GM12891 (cell line): Measurements from ENCODE around the gene CSRP3. TPM values are rescaled to one million over a fixed set of nuclear protein-coding genes. Genes with fewer than 3 reads are reported as not detected.

ENCODE experiments used
- DNase-seq: peaks from one replicate; pipeline ENCODE4 v3.0.0; 2011; ENCODE audit warnings: low spot score; ENCODE audit not compliant: insufficient read length
- FAIRE-seq: peaks from 2 replicates; lab custom pipeline; 2011; peaks lifted over from hg19 to GRCh38; lab: Jason Lieb, UNC
- PAX5 ChIP-seq: IDR thresholded peaks from 2 replicates; pipeline ENCODE4 v1.6.1; 2011; ENCODE audit warnings: low read length, moderate library complexity, mild to moderate bottlenecking; ENCODE audit not compliant: insufficient read depth, severe bottlenecking
- POLR2A ChIP-seq: IDR thresholded peaks from 2 replicates; pipeline ENCODE4 v1.6.1; 2011; ENCODE audit warnings: low read depth, low read length, control low read depth
- POLR2AphosphoS5 ChIP-seq: IDR thresholded peaks from 2 replicates; pipeline ENCODE4 v1.6.1; 2011; ENCODE audit warnings: low read depth, low read length, control low read depth
- POU2F2 ChIP-seq: IDR thresholded peaks from 2 replicates; pipeline ENCODE4 v1.6.1; 2011; ENCODE audit warnings: low read depth, mild to moderate bottlenecking, control low read depth, low read length, moderate library complexity
- SPI1 ChIP-seq: IDR thresholded peaks from 2 replicates; pipeline ENCODE4 v1.6.1; 2011; ENCODE audit warnings: low read depth, low read length, control low read depth
- TAF1 ChIP-seq: IDR thresholded peaks from 2 replicates; pipeline ENCODE4 v1.6.1; 2011; ENCODE audit warnings: low read depth, low read length, control low read depth
- polyA plus RNA-seq: library from polyadenylated mRNA; unstranded; fragments of >200 nt; gene quantifications from one replicate; pipeline ENCODE4 v1.2.1, GENCODE V29; 2012; ENCODE audit warnings: low read depth, missing spikeins, inconsistent platforms; ENCODE audit not compliant: missing spikeins

CSRP3 gene
- polyA plus RNA-seq, result not detected

GRCh38 chr11:19201737-19202605, at the start of gene CSRP3:
CSRP3 (minus strand) TSS chr11:19201983; CDS start chr11:19192448, 9,535 bp downstream.
- DNase-seq, result no peak
- no peak for FAIRE-seq
- TF ChIP-seq POLR2AphosphoS5 (no peak), POU2F2 (no peak), TAF1 (no peak), PAX5 (no peak), POLR2A (no peak), SPI1 (no peak)

- FAIRE-seq, result no peak
- DNase-seq, result no peak
- TF ChIP-seq TAF1 (no peak), SPI1 (no peak), POLR2A (no peak), POU2F2 (no peak), POLR2AphosphoS5 (no peak), PAX5 (no peak)
Observed at GRCh38 chr11:19251577-19251976, 49.8 kb upstream of the CSRP3 start.

GRCh38 chr11:19246816-19247215, 45.0 kb upstream of the CSRP3 start:
- FAIRE-seq, result no peak
- TF ChIP-seq TAF1 (no peak), POU2F2 (no peak), POLR2AphosphoS5 (no peak), PAX5 (no peak), POLR2A (no peak), SPI1 (no peak)
- no peak for DNase-seq

- FAIRE-seq, result no peak
- no peak for DNase-seq
- TF ChIP-seq SPI1 (no peak), POLR2AphosphoS5 (no peak), PAX5 (no peak), TAF1 (no peak), POU2F2 (no peak), POLR2A (no peak)
Observed at GRCh38 chr11:19245351-19245750, 43.6 kb upstream of the CSRP3 start.

GRCh38 chr11:19244621-19245020, 42.8 kb upstream of the CSRP3 start:
- no peak for DNase-seq
- no peak for FAIRE-seq
- TF ChIP-seq POLR2AphosphoS5 (no peak), POLR2A (no peak), SPI1 (no peak), PAX5 (no peak)

- no peak for DNase-seq
- no peak for FAIRE-seq
- no peak for TF ChIP-seq TAF1
- TF ChIP-seq SPI1, result no peak
- TF ChIP-seq POLR2A, result no peak
Observed at GRCh38 chr11:19244084-19244483, 42.3 kb upstream of the CSRP3 start.

GRCh38 chr11:19243613-19244012, 41.8 kb upstream of the CSRP3 start:
- DNase-seq, result no peak
- FAIRE-seq, result no peak
- TF ChIP-seq POLR2AphosphoS5 (no peak), POLR2A (no peak), SPI1 (peak; percentile 4; the same call in 1 of the 2 replicates), PAX5 (no peak)

GRCh38 chr11:19243143-19243542, 41.4 kb upstream of the CSRP3 start:
- FAIRE-seq, result no peak

GRCh38 chr11:19242179-19242932, 40.6 kb upstream of the CSRP3 start:
- no peak for DNase-seq
- no peak for FAIRE-seq
- TF ChIP-seq POLR2AphosphoS5 (no peak), POLR2A (no peak), POU2F2 (no peak), PAX5 (no peak), SPI1 (no peak), TAF1 (no peak)

More at GRCh38 chr11:19243143-19243542, 41.4 kb upstream of the CSRP3 start:
- TF ChIP-seq POU2F2 (no peak), PAX5 (no peak), POLR2A (no peak), POLR2AphosphoS5 (no peak), TAF1 (no peak), SPI1 (no peak)
- no peak for DNase-seq
